ENCODE measurements around the gene FLNB. TPM values are rescaled to one million over a fixed set of nuclear protein-coding genes. Genes with fewer than 3 reads are reported as not detected.

FLNB gene
- total RNA-seq, 4 donors from 2014 or later = 265 to 345 (median 277) TPM

DNA sequence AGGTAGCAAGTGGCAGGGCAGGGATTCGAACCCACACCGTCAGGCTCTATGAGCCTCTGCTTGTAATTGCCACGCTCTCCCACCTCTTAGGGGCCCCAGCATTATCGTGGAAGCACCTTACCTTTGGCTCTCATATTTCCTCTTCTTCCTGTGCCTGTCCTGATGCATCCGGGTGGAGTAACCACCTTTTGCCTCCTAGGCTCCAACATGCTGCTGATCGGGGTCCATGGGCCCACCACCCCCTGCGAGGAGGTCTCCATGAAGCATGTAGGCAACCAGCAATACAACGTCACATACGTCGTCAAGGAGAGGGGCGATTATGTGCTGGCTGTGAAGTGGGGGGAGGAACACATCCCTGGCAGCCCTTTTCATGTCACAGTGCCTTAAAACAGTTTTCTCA, 162.2 kb downstream of the FLNB start:
- peaks cover 0 to 59% (median 23%) of the 10 kb centered on the region in 4 donors for H3K4me1 ChIP-seq
- 88 to 89% methylated on average over 11 of the region's 11 CpGs for WGBS, 2 donors

DNA sequence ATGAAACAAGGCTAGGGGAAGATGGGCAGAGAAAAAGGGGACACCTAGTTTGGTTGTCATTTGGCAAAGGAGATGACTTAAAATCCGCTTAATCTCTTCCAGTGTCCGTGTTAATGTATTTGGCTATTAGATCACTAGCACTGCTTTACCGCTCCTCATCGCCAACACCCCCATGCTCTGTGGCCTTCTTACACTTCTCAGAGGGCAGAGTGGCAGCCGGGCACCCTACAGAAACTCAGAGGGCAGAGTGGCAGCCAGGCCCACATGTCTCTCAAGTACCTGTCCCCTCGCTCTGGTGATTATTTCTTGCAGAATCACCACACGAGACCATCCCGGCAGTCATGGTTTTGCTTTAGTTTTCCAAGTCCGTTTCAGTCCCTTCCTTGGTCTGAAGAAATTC, 162.9 kb downstream of the FLNB start:
- Histone ChIP-seq H3K36me3 (peaks cover 0 to 30% (median 4%) of the 10 kb centered on the region in 3 donors), H3K27ac (peak overlapping the region in 3 of 4 donors; percentile 27 to 87 (median 84))

More for the DNA sequence above, 162.2 kb downstream of the FLNB start:
- H3K27ac ChIP-seq = peak overlapping the region in 3 of 4 donors; percentile 16 to 87 (median 84)
- no peak for DNase-seq (ENCODE audit: low spot score in 2 of 2)
- TF ChIP-seq, protein P1, sequence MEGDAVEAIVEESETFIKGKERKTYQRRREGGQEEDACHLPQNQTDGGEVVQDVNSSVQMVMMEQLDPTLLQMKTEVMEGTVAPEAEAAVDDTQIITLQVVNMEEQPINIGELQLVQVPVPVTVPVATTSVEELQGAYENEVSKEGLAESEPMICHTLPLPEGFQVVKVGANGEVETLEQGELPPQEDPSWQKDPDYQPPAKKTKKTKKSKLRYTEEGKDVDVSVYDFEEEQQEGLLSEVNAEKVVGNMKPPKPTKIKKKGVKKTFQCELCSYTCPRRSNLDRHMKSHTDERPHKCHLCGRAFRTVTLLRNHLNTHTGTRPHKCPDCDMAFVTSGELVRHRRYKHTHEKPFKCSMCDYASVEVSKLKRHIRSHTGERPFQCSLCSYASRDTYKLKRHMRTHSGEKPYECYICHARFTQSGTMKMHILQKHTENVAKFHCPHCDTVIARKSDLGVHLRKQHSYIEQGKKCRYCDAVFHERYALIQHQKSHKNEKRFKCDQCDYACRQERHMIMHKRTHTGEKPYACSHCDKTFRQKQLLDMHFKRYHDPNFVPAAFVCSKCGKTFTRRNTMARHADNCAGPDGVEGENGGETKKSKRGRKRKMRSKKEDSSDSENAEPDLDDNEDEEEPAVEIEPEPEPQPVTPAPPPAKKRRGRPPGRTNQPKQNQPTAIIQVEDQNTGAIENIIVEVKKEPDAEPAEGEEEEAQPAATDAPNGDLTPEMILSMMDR (IDR thresholded peaks at IDR 0.05) = no peak
- H3K4me3 ChIP-seq = no peak overlapping the region
- no peaks in the 10 kb centered on the region for H3K9me3 ChIP-seq
- peaks cover 0 to 30% (median 4%) of the 10 kb centered on the region in 3 donors for H3K36me3 ChIP-seq
- H3K27me3 ChIP-seq = no peaks in the 10 kb centered on the region

DNA sequence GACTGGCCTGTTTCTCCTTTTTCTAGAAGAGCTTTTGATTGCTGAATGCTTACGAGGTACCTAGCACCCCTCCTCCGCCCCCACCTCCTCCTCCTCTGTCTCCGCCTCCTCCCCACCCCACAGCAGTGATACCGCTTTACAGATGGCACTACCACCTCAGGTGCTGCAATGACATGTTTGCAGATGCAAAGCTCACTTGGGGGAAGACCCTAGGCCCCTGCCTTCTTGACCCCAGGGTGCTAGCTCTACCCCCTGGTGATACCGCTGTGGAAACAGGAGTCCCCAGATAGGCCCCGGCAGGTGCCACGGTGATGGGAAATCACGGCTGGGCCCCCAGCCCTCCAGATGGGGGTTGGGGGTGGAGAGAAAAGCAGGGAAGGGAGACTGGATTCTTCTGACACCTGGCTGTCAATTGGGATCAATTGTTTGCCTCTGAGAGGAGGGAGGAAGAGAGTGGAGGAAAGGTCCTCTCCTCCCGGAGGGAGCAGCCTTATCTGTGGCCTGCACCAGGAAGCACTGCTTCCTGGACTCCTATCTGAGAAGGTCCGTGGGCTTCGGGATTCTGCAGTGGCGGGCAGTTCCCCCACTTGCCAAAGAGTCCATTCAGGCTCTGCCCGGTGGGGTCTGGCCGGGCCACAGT, 164.9 kb downstream of the FLNB start:
- peaks cover 0 to 59% (median 25%) of the 10 kb centered on the region in 4 donors for H3K4me1 ChIP-seq
- peak overlapping the region; percentile 23 to 87 (median 58) for H3K27ac ChIP-seq
- H3K9me3 ChIP-seq = no peaks in the 10 kb centered on the region
- H3K4me3 ChIP-seq = no peak overlapping the region
- 75 to 76% methylated on average over 14 of the region's 14 CpGs for WGBS, 2 donors
- TF ChIP-seq EP300 (IDR thresholded peaks at IDR 0.05) = no peak
- TF ChIP-seq, protein P1 (IDR thresholded peaks at IDR 0.05) = no peak
- TF ChIP-seq POLR2A (IDR thresholded peaks at IDR 0.05) = no peak
- DNase-seq (ENCODE audit: low spot score in 2 of 2) = no peak
- no peaks in the 10 kb centered on the region for H3K27me3 ChIP-seq
- peaks cover 0 to 28% (median 4%) of the 10 kb centered on the region in 3 donors for H3K36me3 ChIP-seq

More for the DNA sequence above, 162.9 kb downstream of the FLNB start:
- Histone ChIP-seq H3K4me3 (no peak overlapping the region), H3K9me3 (no peaks in the 10 kb centered on the region), H3K4me1 (peaks cover 0 to 59% (median 22%) of the 10 kb centered on the region in 4 donors), H3K27me3 (no peaks in the 10 kb centered on the region)
- DNase-seq (ENCODE audit: low spot score in 2 of 2) = no peak
- 81 to 87% methylated on average over 9 of the region's 9 CpGs for WGBS, 2 donors
- TF ChIP-seq POLR2A (IDR thresholded peaks at IDR 0.05) (no peak), EP300 (IDR thresholded peaks at IDR 0.05) (no peak)
- TF ChIP-seq, protein P1 (IDR thresholded peaks at IDR 0.05) = no peak

DNA sequence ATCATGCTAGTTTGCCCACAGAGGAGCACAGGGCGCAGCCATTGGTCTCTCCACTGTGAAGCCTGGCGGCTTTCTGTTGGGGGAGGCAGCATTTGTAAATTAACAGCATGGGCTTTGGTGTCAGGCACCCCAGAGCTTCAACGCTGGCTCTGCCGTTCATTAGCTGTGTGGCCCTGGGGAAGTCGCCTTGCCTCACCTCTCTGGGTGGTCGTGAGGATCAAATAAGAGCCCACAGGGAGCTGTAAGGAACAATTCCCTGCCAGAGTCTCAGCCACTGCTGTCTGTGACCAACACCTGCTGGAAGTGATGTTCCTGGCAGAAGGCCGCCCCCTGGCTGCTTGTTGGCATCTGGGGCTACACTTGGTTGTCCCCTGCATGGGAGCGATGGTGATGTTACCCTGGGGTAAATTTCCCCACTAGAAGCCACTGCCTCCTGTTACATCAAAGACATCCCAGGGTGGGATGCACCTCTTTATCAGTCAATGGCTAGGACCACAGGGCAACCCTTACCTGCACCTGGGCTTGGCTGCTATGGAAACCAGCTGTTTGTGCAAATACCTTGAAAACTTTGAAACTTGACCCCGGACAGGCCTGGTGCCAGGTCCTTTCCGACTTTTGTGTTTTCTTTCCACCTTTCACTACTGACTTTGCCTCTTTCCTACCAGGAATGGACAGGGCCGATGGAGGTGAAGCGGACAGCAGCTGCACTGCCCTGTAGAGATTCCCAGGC, 165.6 kb downstream of the FLNB start:
- peaks cover 0 to 65% (median 28%) of the 10 kb centered on the region in 4 donors for H3K4me1 ChIP-seq
- no peak for TF ChIP-seq EP300 (IDR thresholded peaks at IDR 0.05)
- TF ChIP-seq, protein P1 (IDR thresholded peaks at IDR 0.05) = peak in 4 of 5 experiments; percentile 7 to 47 (median 28)
- 70 to 88% methylated on average over 7 to 12 of the region's 12 CpGs for WGBS, 2 donors
- peaks cover 0 to 27% (median 4%) of the 10 kb centered on the region in 3 donors for H3K36me3 ChIP-seq
- H3K27me3 ChIP-seq = no peaks in the 10 kb centered on the region
- peak overlapping the region; percentile 23 to 87 (median 72) for H3K27ac ChIP-seq
- no peak for DNase-seq (ENCODE audit: low spot score in 2 of 2)
- no peaks in the 10 kb centered on the region for H3K9me3 ChIP-seq
- no peak overlapping the region for H3K4me3 ChIP-seq

DNA sequence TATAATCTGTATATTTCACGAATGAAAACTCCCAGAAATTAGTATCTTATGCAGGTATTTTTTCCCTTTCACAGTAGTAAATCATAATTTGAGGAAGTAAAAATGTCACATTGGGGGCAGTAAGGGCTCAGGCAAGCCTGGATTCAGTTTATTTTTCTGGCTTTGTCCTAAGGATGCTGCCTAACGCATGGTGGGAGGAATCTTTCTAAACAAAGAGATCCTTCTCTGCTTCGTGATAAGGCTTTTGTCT, 166.9 kb downstream of the FLNB start:
- Histone ChIP-seq H3K36me3 (peaks cover 0 to 17% (median 0%) of the 10 kb centered on the region in 3 donors), H3K9me3 (no peaks in the 10 kb centered on the region), H3K27me3 (no peaks in the 10 kb centered on the region), H3K4me1 (peaks cover 0 to 65% (median 28%) of the 10 kb centered on the region in 4 donors), H3K4me3 (no peak overlapping the region), H3K27ac (peak overlapping the region in 3 of 4 donors; percentile 68 to 87 (median 77))
- TF ChIP-seq EP300 (IDR thresholded peaks at IDR 0.05) = no peak
- TF ChIP-seq, protein P1 (IDR thresholded peaks at IDR 0.05) = no peak
- TF ChIP-seq POLR2A (IDR thresholded peaks at IDR 0.05) = no peak
- 4 to 9% methylated on average over 3 of the region's 3 CpGs for WGBS, 2 donors
- no peak for DNase-seq (ENCODE audit: low spot score in 2 of 2)
